Small intestine (tissue), 7 donors: ENCODE data around the gene CBR3. TPM values are rescaled to one million over a fixed set of nuclear protein-coding genes. Genes with fewer than 3 reads are reported as not detected.

Source experiments
- DNase-seq, 2 donors: peaks; one replicate each; pipeline versions ENCODE4 v3.0.0 to v3.0.0-alpha.2; 2013
- FAIRE-seq: peaks from 2 replicates; lab custom pipeline; 2012; peaks lifted over from hg19 to GRCh38; lab: Jason Lieb, UNC
- H3K27ac ChIP-seq, 3 donors: one replicate each; pipeline ENCODE4 v1.5.1; 2013; ENCODE audit warnings: low read length in 2 of 3, mild to moderate bottlenecking in 2 of 3, control low read depth in 1 of 3, inconsistent platforms in 1 of 3, low read depth in 1 of 3, moderate library complexity in 1 of 3
- H3K27me3 ChIP-seq, 3 donors: one replicate each; pipeline ENCODE4 v1.6.1; 2013; ENCODE audit warnings: low read length in 3 of 3, inconsistent platforms in 1 of 3; ENCODE audit not compliant: control insufficient read depth in 3 of 3, insufficient read depth in 3 of 3
- H3K36me3 ChIP-seq, 3 donors: one replicate each; pipeline ENCODE4 v1.6.1; 2013; ENCODE audit warnings: low read length in 3 of 3, inconsistent platforms in 1 of 3, low read depth in 1 of 3, mild to moderate bottlenecking in 1 of 3, moderate library complexity in 1 of 3; ENCODE audit not compliant: control insufficient read depth in 3 of 3, insufficient read depth in 2 of 3
- H3K4me1 ChIP-seq, 3 donors: one replicate each; pipeline ENCODE4 v1.6.1; 2013; ENCODE audit warnings: low read length in 2 of 3, inconsistent platforms in 1 of 3, low read depth in 1 of 3, mild to moderate bottlenecking in 1 of 3, moderate library complexity in 1 of 3; ENCODE audit not compliant: control insufficient read depth in 3 of 3, insufficient read depth in 2 of 3
- H3K4me3 ChIP-seq, 3 donors: one replicate each; pipeline ENCODE4 v1.5.1; 2013; ENCODE audit warnings: low read length in 3 of 3, control low read depth in 1 of 3, inconsistent platforms in 1 of 3, low read depth in 1 of 3, mild to moderate bottlenecking in 1 of 3, moderate library complexity in 1 of 3
- H3K9me3 ChIP-seq, 2 donors: one replicate each; pipeline ENCODE4 v1.6.1; 2013; ENCODE audit warnings: low read depth in 1 of 2, low read length in 1 of 2; ENCODE audit not compliant: control insufficient read depth in 2 of 2, insufficient read depth in 1 of 2
- WGBS, 3 donors: extraction: QIAGEN DNeasy Blood & Tissue Kit; methylation state at CpG; one replicate each; pipeline ENCODE4 v1.1.7; 2013; 5-methylcytosine and 5-hydroxymethylcytosine counted together
- polyA plus RNA-seq, 4 donors: library from polyadenylated mRNA; stranded (reverse) in 3 of 4; unstranded in 1 of 4; fragments of 200-250 nt in 3 of 4; fragments of 120-200 nt in 1 of 4; gene quantifications; one replicate each; pipeline versions ENCODE4 v1.2.1 to v1.2.3, GENCODE V29; 2013
- donor health status: healthy with polysubstance abuse.
- donor health status: control.
- donor health status: control.
- donor health status: Bipolar disorder and iron deficiency.
- donor health status: healthy.

Gene CBR3
- polyA plus RNA-seq, 4 donors, result 0.54 to 9.0 (median 0.87) TPM

- Histone ChIP-seq H3K27me3 (no peaks in the 10 kb centered on the region), H3K36me3 (peaks cover 0 to 25% (median 0%) of the 10 kb centered on the region in 3 donors), H3K9me3 (no peaks in the 10 kb centered on the region), H3K4me1 (peaks cover 0 to 9% (median 4%) of the 10 kb centered on the region in 3 donors), H3K4me3 (no peak overlapping the region), H3K27ac (peak overlapping the region in 1 of 3 donors; percentile 35)
- FAIRE-seq, result no peak
- DNase-seq, result peak in 1 of 2 donors; percentile 25
- WGBS, 3 donors, result 73 to 78% (median 74%) methylated on average over 16 to 18 of the region's 18 CpGs
These were observed 51.9 kb downstream of the CBR3 start for GRCh38 chr21:36186506-36187399.

DNA sequence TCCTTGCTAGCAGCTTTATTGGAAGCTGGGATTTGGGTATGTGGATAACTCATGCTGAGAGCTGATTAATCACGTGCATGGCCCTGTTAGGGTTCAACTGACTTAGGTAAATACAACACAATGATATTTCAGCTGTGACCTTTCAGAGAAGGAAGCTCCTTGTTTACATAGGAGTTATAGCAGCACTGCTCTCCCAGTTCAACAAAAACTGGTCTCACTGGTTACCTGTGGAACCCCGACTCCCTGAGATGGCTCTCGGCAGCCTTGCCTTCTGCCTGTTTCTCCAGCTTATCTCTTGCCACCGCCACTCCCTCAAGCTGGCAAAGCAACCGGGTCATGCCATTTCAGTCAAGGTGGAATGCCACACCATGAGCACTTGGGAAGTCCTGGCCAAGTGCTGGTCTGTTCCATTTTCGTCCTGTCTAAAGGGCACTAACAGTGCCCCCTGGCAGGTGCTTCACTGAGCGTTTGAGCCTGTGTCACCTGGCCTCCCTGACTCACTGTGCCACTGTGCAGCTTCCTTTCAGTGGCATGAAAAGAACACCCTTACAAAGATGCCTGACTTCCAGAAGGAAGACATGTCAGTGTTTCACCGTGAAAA lies 53.3 kb downstream of the CBR3 start:
- peak; percentile 56 to 98 for DNase-seq
- peaks cover 0 to 9% (median 4%) of the 10 kb centered on the region in 3 donors for H3K4me1 ChIP-seq
- no peaks in the 10 kb centered on the region for H3K9me3 ChIP-seq
- FAIRE-seq, result no peak
- peaks cover 0 to 21% (median 0%) of the 10 kb centered on the region in 3 donors for H3K36me3 ChIP-seq
- no peaks in the 10 kb centered on the region for H3K27me3 ChIP-seq
- 18 to 52% (median 28%) methylated on average over 8 of the region's 8 CpGs for WGBS, 3 donors
- no peak overlapping the region for H3K4me3 ChIP-seq
- H3K27ac ChIP-seq, result peak overlapping the region; percentile 11 to 86 (median 80)

DNA sequence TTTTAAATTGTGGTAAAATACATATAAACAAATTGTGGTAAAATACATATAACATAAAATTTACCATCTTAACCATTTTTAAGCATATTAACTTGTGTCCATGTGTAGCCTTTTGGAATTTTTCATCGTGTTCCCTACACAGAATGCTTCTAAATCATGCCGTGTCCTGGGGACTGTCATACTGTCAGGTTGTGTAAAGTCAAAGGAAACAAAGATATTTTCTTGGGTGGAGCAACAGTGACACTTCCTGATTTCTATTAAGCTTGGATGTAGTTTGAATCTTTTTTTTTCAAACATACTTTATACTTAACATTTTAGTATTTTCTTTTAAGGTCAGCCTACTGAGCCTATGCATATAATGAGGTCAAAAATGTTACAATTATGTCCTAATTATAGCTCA lies 54.1 kb downstream of the CBR3 start:
- peaks cover 0 to 18% (median 2%) of the 10 kb centered on the region in 3 donors for H3K36me3 ChIP-seq
- H3K4me1 ChIP-seq, result peaks cover 0 to 9% (median 4%) of the 10 kb centered on the region in 3 donors
- H3K27me3 ChIP-seq, result no peaks in the 10 kb centered on the region
- no peaks in the 10 kb centered on the region for H3K9me3 ChIP-seq
- 11 to 30% (median 18%) methylated on average over 2 of the region's 2 CpGs for WGBS, 3 donors
- no peak overlapping the region for H3K4me3 ChIP-seq
- FAIRE-seq, result no peak
- DNase-seq, result peak in 1 of 2 donors; percentile 26
- peak overlapping the region in 1 of 3 donors; percentile 69 for H3K27ac ChIP-seq

DNA sequence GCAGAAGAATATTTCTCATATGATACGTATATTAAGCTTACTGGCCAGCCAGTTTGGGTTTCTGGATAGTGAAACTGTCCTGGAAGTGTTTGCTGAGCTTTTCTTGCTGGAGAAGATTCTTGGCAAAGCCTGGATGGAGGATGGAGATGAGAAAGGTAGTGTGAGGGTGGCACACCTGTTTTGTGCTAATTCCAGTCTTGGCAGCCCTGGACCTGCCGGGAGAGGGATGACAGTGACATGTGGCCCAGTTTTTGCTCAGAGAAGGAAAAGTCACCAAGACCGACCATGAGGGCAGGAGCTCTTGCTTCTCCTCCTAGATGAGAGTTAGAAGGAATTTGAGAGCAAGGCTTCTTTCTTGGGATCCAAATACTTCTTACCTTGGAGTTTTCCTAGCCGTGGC lies 55.9 kb downstream of the CBR3 start:
- Histone ChIP-seq H3K9me3 (no peaks in the 10 kb centered on the region), H3K27ac (no peak overlapping the region), H3K27me3 (no peaks in the 10 kb centered on the region), H3K4me1 (peaks cover 0 to 9% (median 4%) of the 10 kb centered on the region in 3 donors), H3K36me3 (peaks cover 0 to 8% (median 2%) of the 10 kb centered on the region in 3 donors), H3K4me3 (no peak overlapping the region)
- FAIRE-seq (no peak), DNase-seq (no peak)
- 89 to 91% (median 91%) methylated on average over 4 of the region's 4 CpGs for WGBS, 3 donors

- H3K4me1 ChIP-seq, result peaks cover 0 to 4% (median 0%) of the 10 kb centered on the region in 3 donors
- no peak for FAIRE-seq
- 84 to 95% (median 90%) methylated on average over 7 of the region's 7 CpGs for WGBS, 3 donors
These were observed 58.3 kb downstream of the CBR3 start for GRCh38 chr21:36193200-36193599.

GRCh38 chr21:36194024-36194423 lies 59.1 kb downstream of the CBR3 start:
- FAIRE-seq, result no peak

More at GRCh38 chr21:36193200-36193599, 58.3 kb downstream of the CBR3 start:
- Histone ChIP-seq H3K36me3 (peaks cover 0 to 3% (median 2%) of the 10 kb centered on the region in 3 donors), H3K4me3 (no peak overlapping the region), H3K9me3 (no peaks in the 10 kb centered on the region), H3K27me3 (no peaks in the 10 kb centered on the region), H3K27ac (no peak overlapping the region)
- DNase-seq, result no peak

DNA sequence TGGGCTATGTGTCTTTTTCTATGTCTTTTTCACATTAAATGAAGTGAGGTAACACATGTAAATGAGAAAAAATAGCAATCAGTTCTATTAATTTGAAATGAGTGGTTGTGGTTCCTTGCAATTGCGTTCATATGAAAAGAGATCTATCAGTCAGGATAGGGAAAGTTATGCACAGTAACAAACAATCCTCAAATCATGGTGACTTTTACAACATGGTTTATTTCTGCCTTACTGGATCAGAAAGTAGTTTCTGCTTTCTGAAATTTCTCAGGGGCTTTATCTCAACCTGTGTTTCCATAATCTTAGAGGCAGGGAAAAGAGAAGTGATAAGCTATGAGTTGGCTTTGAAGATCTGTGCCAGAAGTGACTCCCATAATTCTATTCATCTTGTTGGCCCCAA lies 60.7 kb downstream of the CBR3 start:
- Histone ChIP-seq H3K9me3 (no peaks in the 10 kb centered on the region), H3K4me3 (no peak overlapping the region), H3K27ac (no peak overlapping the region), H3K27me3 (no peaks in the 10 kb centered on the region), H3K36me3 (peaks cover 0 to 5% (median 2%) of the 10 kb centered on the region in 3 donors), H3K4me1 (peaks cover 0 to 3% (median 0%) of the 10 kb centered on the region in 3 donors)
- DNase-seq, result no peak
- WGBS, 3 donors, result 91 to 100% (median 95%) methylated on average over 1 of the region's 1 CpG
- FAIRE-seq, result no peak

More at GRCh38 chr21:36194024-36194423, 59.1 kb downstream of the CBR3 start:
- Histone ChIP-seq H3K9me3 (no peaks in the 10 kb centered on the region), H3K27me3 (no peaks in the 10 kb centered on the region), H3K36me3 (peaks cover 0 to 3% (median 2%) of the 10 kb centered on the region in 3 donors), H3K4me3 (no peak overlapping the region), H3K4me1 (peaks cover 0 to 3% (median 0%) of the 10 kb centered on the region in 3 donors), H3K27ac (no peak overlapping the region)
- WGBS, 3 donors, result 76 to 90% (median 78%) methylated on average over 3 of the region's 3 CpGs
- no peak for DNase-seq
